ENCODE data around the gene NABP1. TPM values are rescaled to one million over a fixed set of nuclear protein-coding genes. Genes with fewer than 3 reads are reported as not detected.

The NABP1 gene
- total RNA-seq, 1 experiment from 2014 or later, result 3.2 TPM

DNA sequence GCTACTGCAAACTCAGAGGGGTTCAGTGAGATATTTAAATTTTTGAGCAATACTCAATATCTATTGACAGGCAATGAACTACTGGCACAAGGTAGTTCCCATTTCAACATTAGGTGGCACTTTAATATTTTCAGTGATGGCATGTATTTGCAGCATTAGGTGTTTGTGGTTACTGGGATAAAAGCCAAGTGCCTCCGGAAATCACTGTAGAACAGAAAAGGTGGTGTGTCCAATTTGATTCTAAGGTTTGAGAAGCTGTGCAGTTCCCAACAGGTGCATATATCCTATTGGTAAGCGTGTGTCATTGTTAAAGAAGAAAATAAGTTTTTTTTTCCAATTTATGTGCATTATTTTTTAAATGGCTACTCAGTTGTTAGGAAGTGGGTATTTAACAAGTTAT is 41.3 kb downstream of the NABP1 start:
- H3K18ac ChIP-seq (ENCODE audit: insufficient read length, low read depth, low read length), result no peak overlapping the region
- H3K4me2 ChIP-seq (ENCODE audit: insufficient read depth, insufficient read length, low read length), result no peak overlapping the region
- no peaks in the 10 kb centered on the region for H3K9me3 Mint-ChIP-seq
- H2BK5ac ChIP-seq (ENCODE audit: insufficient read length, low read length), result no peak overlapping the region
- H3K27me3 Mint-ChIP-seq (ENCODE audit: low read depth), result no peaks in the 10 kb centered on the region
- no peak for DNase-seq
- H3K4ac ChIP-seq (ENCODE audit: low read depth, low read length), result no peak overlapping the region
- H3K9ac ChIP-seq (ENCODE audit: extremely low read depth, insufficient read length, low read length), result no peak overlapping the region
- peaks cover 10 to 13% of the 10 kb centered on the region in 2 experiments for H3K4me1 Mint-ChIP-seq
- H3K27ac Mint-ChIP-seq, result no peak overlapping the region
- no peaks in the 10 kb centered on the region for H3K36me3 Mint-ChIP-seq (ENCODE audit: insufficient read depth in 1 of 3, low read depth in 3 of 3)
- H3K23ac ChIP-seq (ENCODE audit: insufficient read length, low read depth, low read length), result no peak overlapping the region
- no peak overlapping the region for H4K5ac ChIP-seq (ENCODE audit: insufficient read length, low read depth, low read length)
- no peak overlapping the region for H3K14ac ChIP-seq (ENCODE audit: insufficient read depth, low read length)
- H3K27ac ChIP-seq (ENCODE audit: insufficient read length, low read depth, low read length), result no peak overlapping the region
- no peaks in the 10 kb centered on the region for H3K23me2 ChIP-seq (ENCODE audit: insufficient read length, low read depth, low read length, poor library complexity, severe bottlenecking)
- H3K4me1 ChIP-seq (ENCODE audit: insufficient read depth, low read length), result no peaks in the 10 kb centered on the region
- no peak overlapping the region for H2BK15ac ChIP-seq (ENCODE audit: low read depth, low read length)
- H2BK20ac ChIP-seq (ENCODE audit: low read depth, low read length, poor library complexity, severe bottlenecking), result no peak overlapping the region
- no peaks in the 10 kb centered on the region for H3K79me1 ChIP-seq (ENCODE audit: insufficient read depth, low read depth, low read length, poor library complexity, severe bottlenecking)
- H3K27me3 ChIP-seq (ENCODE audit: insufficient read depth, low read length), result no peaks in the 10 kb centered on the region
- no peak overlapping the region for H3K56ac ChIP-seq (ENCODE audit: insufficient read length, low read depth, low read length)
- no CpG with 5 or more reads among the region's 2 CpGs for WGBS (ENCODE audit: extremely low coverage, insufficient read length, low lambda C conversion rate)
- H2AFZ ChIP-seq (ENCODE audit: low read length), result no peak overlapping the region
- no peak overlapping the region for H4K91ac ChIP-seq (ENCODE audit: insufficient read length, low read depth, low read length)
- no peak overlapping the region for H2BK12ac ChIP-seq (ENCODE audit: insufficient read length, low read depth, low read length)
- H3K9me3 ChIP-seq (ENCODE audit: control insufficient read depth, low read depth, low read length), result no peaks in the 10 kb centered on the region
- no peak overlapping the region for H3K4me3 Mint-ChIP-seq
- TF ChIP-seq, protein P1, sequence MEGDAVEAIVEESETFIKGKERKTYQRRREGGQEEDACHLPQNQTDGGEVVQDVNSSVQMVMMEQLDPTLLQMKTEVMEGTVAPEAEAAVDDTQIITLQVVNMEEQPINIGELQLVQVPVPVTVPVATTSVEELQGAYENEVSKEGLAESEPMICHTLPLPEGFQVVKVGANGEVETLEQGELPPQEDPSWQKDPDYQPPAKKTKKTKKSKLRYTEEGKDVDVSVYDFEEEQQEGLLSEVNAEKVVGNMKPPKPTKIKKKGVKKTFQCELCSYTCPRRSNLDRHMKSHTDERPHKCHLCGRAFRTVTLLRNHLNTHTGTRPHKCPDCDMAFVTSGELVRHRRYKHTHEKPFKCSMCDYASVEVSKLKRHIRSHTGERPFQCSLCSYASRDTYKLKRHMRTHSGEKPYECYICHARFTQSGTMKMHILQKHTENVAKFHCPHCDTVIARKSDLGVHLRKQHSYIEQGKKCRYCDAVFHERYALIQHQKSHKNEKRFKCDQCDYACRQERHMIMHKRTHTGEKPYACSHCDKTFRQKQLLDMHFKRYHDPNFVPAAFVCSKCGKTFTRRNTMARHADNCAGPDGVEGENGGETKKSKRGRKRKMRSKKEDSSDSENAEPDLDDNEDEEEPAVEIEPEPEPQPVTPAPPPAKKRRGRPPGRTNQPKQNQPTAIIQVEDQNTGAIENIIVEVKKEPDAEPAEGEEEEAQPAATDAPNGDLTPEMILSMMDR (conservative IDR thresholded peaks at IDR 0.05), result no peak
- H2BK120ac ChIP-seq (ENCODE audit: low read depth, low read length, poor library complexity, severe bottlenecking), result no peak overlapping the region
- H2AK5ac ChIP-seq (ENCODE audit: insufficient read length, low read length), result no peak overlapping the region
- H4K20me1 ChIP-seq (ENCODE audit: control insufficient read depth, insufficient read depth, insufficient read length), result no peaks in the 10 kb centered on the region
- H3T11ph ChIP-seq (ENCODE audit: low read length), result no peak overlapping the region
- no peak overlapping the region for H4K8ac ChIP-seq (replicated peaks; ENCODE audit: insufficient read length, low read depth, low read length)
- H3K79me2 ChIP-seq (ENCODE audit: insufficient read depth, low read length), result no peaks in the 10 kb centered on the region

Data from H9 (cell line).